ENCODE results near the gene KIF13A.

KIF13A gene

GRCh38 chr6:17874753-17875152, 112.7 kb downstream of the KIF13A start:
- H3K9ac ChIP-seq (ENCODE audit: low read length) = no peak overlapping the region
- H3K36me3 ChIP-seq (ENCODE audit: control insufficient read depth, low read depth, low read length) = no peaks in the 10 kb centered on the region
- no peak overlapping the region for H3K27ac ChIP-seq (ENCODE audit: low read length)
- no peak overlapping the region for H3K4me3 ChIP-seq (ENCODE audit: low read length)
- no peaks in the 10 kb centered on the region for H3K27me3 ChIP-seq (ENCODE audit: control insufficient read depth, insufficient read depth, low read length)
- H3K9me3 ChIP-seq (ENCODE audit: control insufficient read depth, low read depth, low read length) = no peaks in the 10 kb centered on the region
- H3K4me1 ChIP-seq (ENCODE audit: control insufficient read depth, low read depth, low read length) = no peaks in the 10 kb centered on the region

- Histone ChIP-seq H3K4me1 (ENCODE audit: control insufficient read depth, low read depth, low read length) (no peaks in the 10 kb centered on the region), H3K4me3 (ENCODE audit: low read length) (no peak overlapping the region), H3K27ac (ENCODE audit: low read length) (no peak overlapping the region), H3K36me3 (ENCODE audit: control insufficient read depth, low read depth, low read length) (no peaks in the 10 kb centered on the region), H3K27me3 (ENCODE audit: control insufficient read depth, insufficient read depth, low read length) (no peaks in the 10 kb centered on the region), H3K9me3 (ENCODE audit: control insufficient read depth, low read depth, low read length) (no peaks in the 10 kb centered on the region), H3K9ac (ENCODE audit: low read length) (no peak overlapping the region)
Observed at GRCh38 chr6:17872908-17873307, 114.5 kb downstream of the KIF13A start.

- Histone ChIP-seq H3K9me3 (ENCODE audit: control insufficient read depth, low read depth, low read length) (no peaks in the 10 kb centered on the region), H3K9ac (ENCODE audit: low read length) (no peak overlapping the region), H3K36me3 (ENCODE audit: control insufficient read depth, low read depth, low read length) (no peaks in the 10 kb centered on the region), H3K27ac (ENCODE audit: low read length) (no peak overlapping the region), H3K4me3 (ENCODE audit: low read length) (no peak overlapping the region), H3K27me3 (ENCODE audit: control insufficient read depth, insufficient read depth, low read length) (no peaks in the 10 kb centered on the region), H3K4me1 (ENCODE audit: control insufficient read depth, low read depth, low read length) (no peaks in the 10 kb centered on the region)
Observed at GRCh38 chr6:17871836-17872235, 115.6 kb downstream of the KIF13A start.

GRCh38 chr6:17871189-17871519, 116.3 kb downstream of the KIF13A start:
- Histone ChIP-seq H3K27ac (ENCODE audit: low read length) (no peak overlapping the region), H3K9ac (ENCODE audit: low read length) (no peak overlapping the region), H3K36me3 (ENCODE audit: control insufficient read depth, low read depth, low read length) (no peaks in the 10 kb centered on the region), H3K4me1 (ENCODE audit: control insufficient read depth, low read depth, low read length) (no peaks in the 10 kb centered on the region), H3K9me3 (ENCODE audit: control insufficient read depth, low read depth, low read length) (no peaks in the 10 kb centered on the region), H3K4me3 (ENCODE audit: low read length) (no peak overlapping the region), H3K27me3 (ENCODE audit: control insufficient read depth, insufficient read depth, low read length) (no peaks in the 10 kb centered on the region)

DNA sequence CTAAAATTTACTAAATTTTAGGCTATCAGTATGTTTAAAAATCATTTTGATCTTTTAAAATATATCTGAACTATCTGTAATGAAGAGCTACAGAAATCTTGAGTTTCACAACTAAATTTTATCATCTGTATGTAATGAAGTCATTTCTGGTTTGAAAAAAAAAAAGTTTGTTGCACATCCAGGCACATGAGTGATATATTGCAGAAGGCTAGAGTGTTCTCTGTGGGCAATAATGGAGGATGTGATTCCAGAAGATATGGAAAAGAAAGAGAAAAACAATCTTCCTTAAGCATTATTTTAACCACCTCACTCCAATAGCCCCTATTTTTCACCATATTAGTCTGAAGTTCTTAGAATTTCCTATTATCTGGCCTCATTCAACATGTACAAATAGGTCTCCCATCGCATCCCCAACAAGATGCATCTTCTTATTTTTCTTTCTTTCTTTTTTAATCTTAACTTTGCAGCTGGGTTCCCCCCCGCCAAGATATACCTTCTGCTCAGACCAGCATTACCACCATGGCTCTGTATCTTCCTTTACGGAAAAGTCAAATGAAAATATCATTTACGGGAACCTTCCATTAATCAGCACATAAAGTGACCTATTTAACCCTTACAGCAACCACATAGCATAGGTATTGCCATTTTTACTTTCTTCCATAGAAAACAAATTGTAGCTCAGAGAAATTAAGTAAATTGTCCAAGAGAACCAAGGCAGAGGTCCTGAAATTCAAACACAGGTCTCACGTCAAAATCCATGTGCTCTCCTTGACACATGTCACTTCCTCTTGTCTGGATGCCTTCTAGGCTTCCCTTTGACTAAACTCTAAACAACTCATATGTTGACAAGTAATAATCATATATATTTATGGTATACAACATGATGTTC, 116.9 kb downstream of the KIF13A start:
- no peaks in the 10 kb centered on the region for H3K4me1 ChIP-seq (ENCODE audit: control insufficient read depth, low read depth, low read length)

DNA sequence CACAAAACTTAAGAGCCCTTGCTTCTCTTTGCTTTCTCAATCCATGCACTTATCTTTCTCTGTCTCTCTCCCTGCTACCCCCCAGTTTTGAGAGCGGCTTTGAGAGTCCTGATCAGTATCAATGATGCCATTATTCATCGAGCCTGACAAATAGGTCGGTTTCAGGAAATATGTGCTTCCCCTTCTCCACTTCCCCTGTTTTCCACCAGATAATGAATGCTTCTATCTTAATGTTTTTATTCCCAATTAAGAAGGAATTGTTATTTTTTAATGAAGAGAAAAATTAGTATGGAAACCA, 117.7 kb downstream of the KIF13A start:
- no peak overlapping the region for H3K27ac ChIP-seq (ENCODE audit: low read length)
- H3K9ac ChIP-seq (ENCODE audit: low read length) = no peak overlapping the region
- H3K9me3 ChIP-seq (ENCODE audit: control insufficient read depth, low read depth, low read length) = no peaks in the 10 kb centered on the region
- no peaks in the 10 kb centered on the region for H3K36me3 ChIP-seq (ENCODE audit: control insufficient read depth, low read depth, low read length)
- no peaks in the 10 kb centered on the region for H3K27me3 ChIP-seq (ENCODE audit: control insufficient read depth, insufficient read depth, low read length)
- no peaks in the 10 kb centered on the region for H3K4me1 ChIP-seq (ENCODE audit: control insufficient read depth, low read depth, low read length)
- H3K4me3 ChIP-seq (ENCODE audit: low read length) = no peak overlapping the region

More for the DNA sequence above, 116.9 kb downstream of the KIF13A start:
- Histone ChIP-seq H3K9me3 (ENCODE audit: control insufficient read depth, low read depth, low read length) (no peaks in the 10 kb centered on the region), H3K4me3 (ENCODE audit: low read length) (no peak overlapping the region), H3K36me3 (ENCODE audit: control insufficient read depth, low read depth, low read length) (no peaks in the 10 kb centered on the region), H3K27ac (ENCODE audit: low read length) (no peak overlapping the region), H3K27me3 (ENCODE audit: control insufficient read depth, insufficient read depth, low read length) (no peaks in the 10 kb centered on the region), H3K9ac (ENCODE audit: low read length) (no peak overlapping the region)

DNA sequence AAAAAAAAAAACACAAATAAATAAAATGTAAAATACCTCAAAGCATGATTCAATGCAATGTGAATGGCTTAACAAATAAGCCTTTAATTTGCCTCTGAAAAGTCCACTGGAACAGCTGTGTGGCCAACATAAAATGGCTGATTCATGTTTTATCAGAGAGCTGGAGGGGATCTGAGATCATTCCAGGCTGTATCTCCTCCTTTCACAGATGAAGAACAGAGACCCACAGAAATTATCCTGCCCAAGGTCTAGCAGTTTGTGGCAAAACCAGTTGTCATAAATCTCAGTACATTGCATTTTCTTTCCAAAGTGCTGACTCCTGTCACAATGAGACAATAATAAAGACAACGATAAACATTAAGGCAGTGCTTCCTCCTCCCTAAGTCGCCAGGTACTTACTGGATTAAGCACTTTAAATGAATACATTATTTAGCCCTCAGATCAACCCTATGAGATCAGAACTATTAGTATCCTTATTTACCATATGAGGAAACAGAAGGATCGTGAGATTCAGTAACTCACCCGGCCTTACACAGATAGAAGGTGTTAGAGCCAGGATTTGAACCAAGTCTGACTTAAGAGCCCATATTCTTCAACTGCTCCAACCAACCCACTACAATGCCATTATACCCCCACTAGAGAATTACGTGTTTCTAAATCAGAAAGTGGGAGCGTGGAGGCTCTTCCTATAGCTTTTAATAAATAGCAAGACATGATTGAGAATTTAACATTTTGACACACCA, 118.3 kb downstream of the KIF13A start:
- Histone ChIP-seq H3K9ac (ENCODE audit: low read length) (no peak overlapping the region), H3K4me1 (ENCODE audit: control insufficient read depth, low read depth, low read length) (no peaks in the 10 kb centered on the region), H3K27me3 (ENCODE audit: control insufficient read depth, insufficient read depth, low read length) (no peaks in the 10 kb centered on the region), H3K9me3 (ENCODE audit: control insufficient read depth, low read depth, low read length) (no peaks in the 10 kb centered on the region), H3K27ac (ENCODE audit: low read length) (no peak overlapping the region), H3K36me3 (ENCODE audit: control insufficient read depth, low read depth, low read length) (no peaks in the 10 kb centered on the region), H3K4me3 (ENCODE audit: low read length) (no peak overlapping the region)

DNA sequence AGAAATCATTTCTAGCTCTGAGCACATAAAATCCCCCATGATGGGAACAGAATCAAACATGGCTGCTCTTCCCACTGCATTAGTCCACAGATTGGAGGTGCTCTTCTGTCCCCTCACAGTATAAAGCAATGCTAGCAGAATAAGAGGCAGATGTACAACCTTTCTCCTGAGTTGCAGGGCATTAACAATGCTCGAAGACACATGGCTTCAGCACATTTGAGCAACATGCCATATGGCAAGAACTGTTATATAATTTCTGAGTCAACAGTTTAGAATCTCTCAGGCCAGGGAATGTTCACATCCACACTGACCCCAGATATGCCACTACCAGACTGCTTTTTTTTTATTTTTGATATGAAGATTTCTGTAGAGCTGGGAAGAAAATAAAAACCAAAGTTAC, 119.6 kb downstream of the KIF13A start:
- no peak overlapping the region for H3K9ac ChIP-seq (ENCODE audit: low read length)
- no peak overlapping the region for H3K27ac ChIP-seq (ENCODE audit: low read length)

GRCh38 chr6:17866876-17867444, 120.5 kb downstream of the KIF13A start:
- no peaks in the 10 kb centered on the region for H3K36me3 ChIP-seq (ENCODE audit: control insufficient read depth, low read depth, low read length)
- H3K27ac ChIP-seq (ENCODE audit: low read length) = no peak overlapping the region
- no peak overlapping the region for H3K4me3 ChIP-seq (ENCODE audit: low read length)
- H3K4me1 ChIP-seq (ENCODE audit: control insufficient read depth, low read depth, low read length) = no peaks in the 10 kb centered on the region
- H3K9me3 ChIP-seq (ENCODE audit: control insufficient read depth, low read depth, low read length) = no peaks in the 10 kb centered on the region
- H3K27me3 ChIP-seq (ENCODE audit: control insufficient read depth, insufficient read depth, low read length) = no peaks in the 10 kb centered on the region
- no peak overlapping the region for H3K9ac ChIP-seq (ENCODE audit: low read length)

More for the DNA sequence above, 119.6 kb downstream of the KIF13A start:
- Histone ChIP-seq H3K4me1 (ENCODE audit: control insufficient read depth, low read depth, low read length) (no peaks in the 10 kb centered on the region), H3K36me3 (ENCODE audit: control insufficient read depth, low read depth, low read length) (no peaks in the 10 kb centered on the region), H3K9me3 (ENCODE audit: control insufficient read depth, low read depth, low read length) (no peaks in the 10 kb centered on the region), H3K4me3 (ENCODE audit: low read length) (no peak overlapping the region), H3K27me3 (ENCODE audit: control insufficient read depth, insufficient read depth, low read length) (no peaks in the 10 kb centered on the region)

- Histone ChIP-seq H3K4me3 (ENCODE audit: low read length) (no peak overlapping the region), H3K36me3 (ENCODE audit: control insufficient read depth, low read depth, low read length) (no peaks in the 10 kb centered on the region), H3K27ac (ENCODE audit: low read length) (no peak overlapping the region), H3K4me1 (ENCODE audit: control insufficient read depth, low read depth, low read length) (no peaks in the 10 kb centered on the region), H3K27me3 (ENCODE audit: control insufficient read depth, insufficient read depth, low read length) (no peaks in the 10 kb centered on the region), H3K9ac (ENCODE audit: low read length) (no peak overlapping the region), H3K9me3 (ENCODE audit: control insufficient read depth, low read depth, low read length) (no peaks in the 10 kb centered on the region)
Observed at GRCh38 chr6:17865798-17866725, 121.4 kb downstream of the KIF13A start.

GRCh38 chr6:17865243-17865642, 122.2 kb downstream of the KIF13A start:
- no peaks in the 10 kb centered on the region for H3K36me3 ChIP-seq (ENCODE audit: control insufficient read depth, low read depth, low read length)
- H3K9me3 ChIP-seq (ENCODE audit: control insufficient read depth, low read depth, low read length) = no peaks in the 10 kb centered on the region
- H3K4me1 ChIP-seq (ENCODE audit: control insufficient read depth, low read depth, low read length) = no peaks in the 10 kb centered on the region
- no peak overlapping the region for H3K9ac ChIP-seq (ENCODE audit: low read length)
- no peak overlapping the region for H3K27ac ChIP-seq (ENCODE audit: low read length)
- no peaks in the 10 kb centered on the region for H3K27me3 ChIP-seq (ENCODE audit: control insufficient read depth, insufficient read depth, low read length)
- H3K4me3 ChIP-seq (ENCODE audit: low read length) = no peak overlapping the region

All from iPS-18a (cell line).